HG03575 (cell line): ENCODE measurements around the gene ACTL10.

Experiments
- ATAC-seq: cut with Tn5 transposase; IDR thresholded peaks from one replicate; pipeline ENCODE4 v1.9.1; 2021; ENCODE audit not compliant: unreplicated experiment, insufficient number of reproducible peaks, low FRiP score; ENCODE audit errors: extremely low read depth

ACTL10 gene

GRCh38 chr20:33647603-33648395, 18.9 kb upstream of the ACTL10 start:
- no peak for ATAC-seq

GRCh38 chr20:33648396-33649004, 18.2 kb upstream of the ACTL10 start:
- no peak for ATAC-seq

- no peak for ATAC-seq
Observed at GRCh38 chr20:33649201-33649681, 17.5 kb upstream of the ACTL10 start.

GRCh38 chr20:33650111-33650752, 16.5 kb upstream of the ACTL10 start:
- no peak for ATAC-seq

- no peak for ATAC-seq
Observed at GRCh38 chr20:33650753-33651561, 15.8 kb upstream of the ACTL10 start.

GRCh38 chr20:33651562-33652048, 15.1 kb upstream of the ACTL10 start:
- no peak for ATAC-seq

- ATAC-seq: no peak
Observed at GRCh38 chr20:33653218-33653899, 13.4 kb upstream of the ACTL10 start.

- ATAC-seq: no peak
Observed at GRCh38 chr20:33653900-33654596, 12.7 kb upstream of the ACTL10 start.

GRCh38 chr20:33654680-33655161, 12.0 kb upstream of the ACTL10 start:
- ATAC-seq: no peak

- ATAC-seq: no peak
Observed at GRCh38 chr20:33655164-33655563, 11.6 kb upstream of the ACTL10 start.

- no peak for ATAC-seq
Observed at GRCh38 chr20:33656010-33656782, 10.5 kb upstream of the ACTL10 start.

- no peak for ATAC-seq
Observed at GRCh38 chr20:33656783-33657703, 9.7 kb upstream of the ACTL10 start.

GRCh38 chr20:33657704-33658095, 9.0 kb upstream of the ACTL10 start:
- no peak for ATAC-seq

GRCh38 chr20:33658510-33658909, 8.2 kb upstream of the ACTL10 start:
- ATAC-seq: no peak

- ATAC-seq: no peak
Observed at GRCh38 chr20:33658929-33659328, 7.8 kb upstream of the ACTL10 start.

- ATAC-seq: no peak
Observed at GRCh38 chr20:33659341-33660034, 7.3 kb upstream of the ACTL10 start.
